IMR-90 (cell line): ENCODE results near the gene CDHR2. TPM values are rescaled to one million over a fixed set of nuclear protein-coding genes. Genes with fewer than 3 reads are reported as not detected.
A peak's percentile ranks its signal among the peaks of the same experiment; 100 is the strongest.

Experiments
- ATAC-seq: fragments of 200-7000 bp; cut with Tn5 transposase; 2 replicates; pipeline ENCODE4 v1.9.1; 2020; ENCODE audit warnings: low read depth, mild to moderate bottlenecking, moderate library complexity
- BruUV-seq: library from RNA; stranded (reverse); fragments of 400-500 nt; replicated peaks from 2 replicates; lab custom pipeline; 2021; lab: Mats Ljungman, UMichigan
- CTCF ChIA-PET: fragments of 300-600 bp; formaldehyde crosslinking; extraction: SDS; loops from one replicate; lab custom pipeline; 2021; ENCODE audit warnings: antibody characterized with exemption; lab: Yijun Ruan, JAX
- POLR2A ChIA-PET: fragments of 300-600 bp; sonication (Branson Sonifier 250); formaldehyde crosslinking; loops from one replicate; lab custom pipeline; 2022; ENCODE audit warnings: antibody characterized with exemption; ENCODE audit not compliant: unreplicated experiment; lab: Charles Lee
- DNase-seq: peaks from one replicate; pipeline ENCODE4 v3.0.0; 2013
- H2AFZ ChIP-seq: replicated peaks from 2 replicates; pipeline ENCODE3; 2013; ENCODE audit warnings: low read length, mild to moderate bottlenecking; ENCODE audit not compliant: poor library complexity
- H2AK5ac ChIP-seq: 2 replicates; pipeline ENCODE4 v1.6.1; 2013; ENCODE audit warnings: low read depth, low read length, inconsistent platforms
- H2AK9ac ChIP-seq: replicated peaks from 2 replicates; pipeline ENCODE3; 2013; ENCODE audit warnings: mild to moderate bottlenecking, low read depth, low read length, moderate library complexity; ENCODE audit not compliant: poor library complexity
- H2BK120ac ChIP-seq: 2 replicates; pipeline ENCODE4 v1.6.1; 2013; ENCODE audit warnings: low read depth, low read length, inconsistent platforms
- H2BK15ac ChIP-seq: 3 replicates; pipeline ENCODE4 v1.6.1; 2013; ENCODE audit warnings: low read depth, low read length, inconsistent platforms
- H2BK20ac ChIP-seq: 2 replicates; pipeline ENCODE4 v1.6.1; 2013; ENCODE audit warnings: low read depth, mild to moderate bottlenecking, inconsistent platforms, low read length, moderate library complexity
- H2BK5ac ChIP-seq: 2 replicates; pipeline ENCODE4 v1.6.1; 2013; ENCODE audit warnings: mild to moderate bottlenecking, low read depth, low read length, inconsistent platforms; ENCODE audit not compliant: poor library complexity, severe bottlenecking
- H3K14ac ChIP-seq: replicated peaks from 2 replicates; pipeline ENCODE4 v1.6.1; 2013; ENCODE audit warnings: low read depth, low read length, inconsistent platforms
- H3K18ac ChIP-seq: 2 replicates; pipeline ENCODE4 v1.6.1; 2013; ENCODE audit warnings: low read depth, low read length, control low read depth
- H3K23ac ChIP-seq: 2 replicates; pipeline ENCODE4 v1.6.1; 2013; ENCODE audit warnings: low read depth, low read length, inconsistent platforms
- H3K27ac ChIP-seq: 2 replicates; pipeline ENCODE4 v1.5.1; 2013; ENCODE audit warnings: mild to moderate bottlenecking, control low read depth, low read length; ENCODE audit not compliant: insufficient read depth
- H3K27me3 ChIP-seq: 2 replicates; pipeline ENCODE4 v1.6.1; 2013; ENCODE audit warnings: low read length; ENCODE audit not compliant: control insufficient read depth, insufficient read depth
- H3K36me3 ChIP-seq: 2 replicates; pipeline ENCODE4 v1.6.1; 2013; ENCODE audit warnings: low read length, mixed read lengths; ENCODE audit not compliant: control insufficient read depth, insufficient read depth
- H3K4ac ChIP-seq: 2 replicates; pipeline ENCODE4 v1.6.1; 2013; ENCODE audit warnings: low read depth, low read length, inconsistent platforms
- H3K4me1 ChIP-seq: 2 replicates; pipeline ENCODE4 v1.6.1; 2013; ENCODE audit warnings: low read length, mixed read lengths; ENCODE audit not compliant: control insufficient read depth, insufficient read depth
- H3K4me2 ChIP-seq: 2 replicates; pipeline ENCODE4 v1.6.1; 2013; ENCODE audit warnings: low read depth, mild to moderate bottlenecking, control low read depth, low read length, moderate library complexity
- H3K4me3 ChIP-seq: 2 replicates; pipeline ENCODE4 v1.5.1; 2013; ENCODE audit warnings: low read depth, mild to moderate bottlenecking, control low read depth, low read length, moderate library complexity; ENCODE audit not compliant: insufficient read depth
- H3K56ac ChIP-seq: 2 replicates; pipeline ENCODE4 v1.6.1; 2013; ENCODE audit warnings: low read length, inconsistent platforms; ENCODE audit not compliant: insufficient read depth; ENCODE audit errors: extremely low read depth
- H3K79me1 ChIP-seq, 2 experiments: 2 replicates each; pipeline ENCODE4 v1.6.1; 2013; ENCODE audit warnings: low read length in 2 of 2, inconsistent platforms in 1 of 2, low read depth in 1 of 2
- H3K9ac ChIP-seq: 2 replicates; pipeline ENCODE4 v1.6.1; 2013; ENCODE audit warnings: low read depth, low read length, control low read depth
- H3K9me1 ChIP-seq: 2 replicates; pipeline ENCODE4 v1.6.1; 2013; ENCODE audit warnings: low read length, inconsistent platforms; ENCODE audit not compliant: insufficient read depth
- H3K9me3 ChIP-seq: 2 replicates; pipeline ENCODE4 v1.6.1; 2013; ENCODE audit warnings: low read length; ENCODE audit not compliant: control insufficient read depth, insufficient read depth
- H4K20me1 ChIP-seq: 2 replicates; pipeline ENCODE4 v1.6.1; 2013; ENCODE audit warnings: low read length, inconsistent platforms; ENCODE audit not compliant: insufficient read depth
- H4K5ac ChIP-seq: 2 replicates; pipeline ENCODE4 v1.6.1; 2013; ENCODE audit warnings: mild to moderate bottlenecking, low read depth, low read length, control low read depth
- H4K8ac ChIP-seq, 2 experiments: 2 replicates each; pipeline ENCODE4 v1.6.1; 2013; ENCODE audit warnings: low read depth in 2 of 2, low read length in 2 of 2, control low read depth in 1 of 2, inconsistent platforms in 1 of 2
- H4K91ac ChIP-seq: 2 replicates; pipeline ENCODE4 v1.6.1; 2013; ENCODE audit warnings: low read depth, low read length, inconsistent platforms; ENCODE audit not compliant: insufficient read depth
- BHLHE40 ChIP-seq: fragments of 150-350 bp; IDR thresholded peaks from 2 replicates; pipeline ENCODE4 v1.6.1; 2016; ENCODE audit warnings: mild to moderate bottlenecking, low read depth, low read length
- MAZ ChIP-seq: IDR thresholded peaks from 2 replicates; pipeline ENCODE4 v1.6.1; 2012; ENCODE audit warnings: low read depth, mild to moderate bottlenecking, low read length, improper control_type of control experiment, moderate library complexity, borderline replicate concordance
- MXI1 ChIP-seq: IDR thresholded peaks from 2 replicates; pipeline ENCODE4 v1.6.1; 2012; ENCODE audit warnings: low read depth, mild to moderate bottlenecking, low read length, moderate library complexity, borderline replicate concordance
- NFE2L2 ChIP-seq: fragments of 150-350 bp; IDR thresholded peaks from 2 replicates; pipeline ENCODE4 v1.6.1; 2016; ENCODE audit warnings: low read depth, mild to moderate bottlenecking, low read length
- RCOR1 ChIP-seq: IDR thresholded peaks from 2 replicates; pipeline ENCODE4 v1.6.1; 2012; ENCODE audit warnings: mild to moderate bottlenecking, low read length, improper control_type of control experiment; ENCODE audit not compliant: insufficient replicate concordance
- RFX5 ChIP-seq: IDR thresholded peaks from 2 replicates; pipeline ENCODE4 v1.8.0; 2012; ENCODE audit warnings: low read depth, mild to moderate bottlenecking, low read length, moderate library complexity
- SMC3 ChIP-seq: fragments of 150-350 bp; IDR thresholded peaks from 2 replicates; pipeline ENCODE4 v1.6.1; 2016; ENCODE audit warnings: low read depth, mild to moderate bottlenecking, antibody characterized with exemption, low read length, moderate library complexity
- WGBS, 2 experiments: methylation state at CpG; one replicate each; pipeline versions ENCODE4 v1.1.5 to v1.1.7; 2013; ENCODE audit warnings: missing lambda C conversion rate in 2 of 2; ENCODE audit not compliant: insufficient read length in 1 of 2; ENCODE audit errors: extremely low coverage in 2 of 2; 5-methylcytosine and 5-hydroxymethylcytosine counted together
- dilution Hi-C: fragments of 300-500 bp; cut with HindIII; formaldehyde crosslinking; loops from one replicate; pipeline ENCODE4 v1.14.3; 2018; ENCODE audit warnings: low sequenced_read_pairs; ENCODE audit not compliant: unreplicated experiment
- in situ Hi-C: fragments of 300-500 bp; cut with MboI; formaldehyde crosslinking; loops from 3 replicates; pipeline ENCODE4 v1.14.3; 2019; ENCODE audit warnings: low sequenced_read_pairs, inconsistent platforms, mixed read lengths
- intact Hi-C: fragments of 100-400 bp; cut with micrococcal nuclease; formaldehyde crosslinking; loops from 2 replicates; pipeline ENCODE4 v1.10.0; 2022
- polyA plus RNA-seq, 3 experiments: library from polyadenylated mRNA; depleted of rRNA; stranded (reverse); fragments of >200 nt; gene quantifications; 2 replicates each; pipeline ENCODE4 v1.2.3, GENCODE V29; 2012; ENCODE audit warnings: low replicate concordance in 1 of 3
- total RNA-seq: library from RNA; depleted of rRNA; stranded (reverse); fragments of >200 nt; gene quantifications from 2 replicates; pipeline ENCODE4 v1.2.3, GENCODE V29; 2012

CDHR2 gene
- total and polyA plus RNA-seq, 2 of the 4 experiments (the other 2 are of a cell fraction), result not detected

- Histone ChIP-seq H3K18ac (no peak overlapping the region), H3K4me2 (no peak overlapping the region), H2AFZ (no peak overlapping the region), H3K36me3 (no peaks in the 10 kb centered on the region), H2BK20ac (no peak overlapping the region), H4K20me1 (peaks cover 19% of the 10 kb centered on the region), H3K4me1 (peaks cover 25% of the 10 kb centered on the region), H3K27me3 (no peaks in the 10 kb centered on the region), H2AK9ac (no peak overlapping the region), H3K9ac (no peak overlapping the region), H2BK15ac (no peak overlapping the region), H3K4me3 (no peak overlapping the region), H2BK120ac (no peak overlapping the region), H3K9me3 (no peaks in the 10 kb centered on the region), H3K14ac (no peak overlapping the region), H3K27ac (no peak overlapping the region), H4K91ac (no peak overlapping the region), H2BK5ac (no peak overlapping the region), H4K8ac (no peak overlapping the region), H3K56ac (no peak overlapping the region), H3K79me1 (peaks cover 4 to 31% of the 10 kb centered on the region in 2 experiments; a peak in 3 of 4 replicates), H2AK5ac (no peak overlapping the region), H3K23ac (no peak overlapping the region), H3K4ac (no peak overlapping the region), H4K5ac (no peak overlapping the region), H3K9me1 (peaks cover 38% of the 10 kb centered on the region)
- 2% methylated on average over 7 of the region's 10 CpGs; no CpG with 5 or more reads in 1 of the 2 experiments for WGBS, 2 experiments
- TF ChIP-seq MXI1 (peak; percentile 99), BHLHE40 (no peak), MAZ (peak; percentile 37; the same call in 1 of the 2 replicates), SMC3 (no peak), NFE2L2 (peak; percentile 59; the same call in 1 of the 2 replicates), RCOR1 (peak; percentile 89), RFX5 (no peak)
- ChIA-PET POLR2A (no interaction called here), CTCF (no interaction called here)
- dilution Hi-C loops (no loop called here), in situ Hi-C loops (no loop called here), intact Hi-C loops (no loop called here)
- peak; percentile 91 for DNase-seq
- ATAC-seq, result no peak
- BruUV-seq, result no TSS peak
Measured at GRCh38 chr5:176611435-176611834, 62.3 kb downstream of the CDHR2 start.
